RWPE2 (cell line): ENCODE measurements around the gene NRL.

ENCODE experiments used
- ATAC-seq: fragments of 200-7000 bp; cut with Tn5 transposase; 3 replicates; pipeline ENCODE4 v1.9.1; 2021; ENCODE audit warnings: low read depth
- DNase-seq: peaks from one replicate; pipeline ENCODE4 v3.0.0-alpha.2; 2020; ENCODE audit warnings: low spot score
- H3K27ac ChIP-seq: fragments of 450-650 bp; 2 replicates; pipeline ENCODE4 v1.5.1; 2017; ENCODE audit warnings: mild to moderate bottlenecking; ENCODE audit not compliant: poor library complexity, severe bottlenecking
- H3K27me3 ChIP-seq: fragments of 250-450 bp; sonication (Bioruptor Pico); 2 replicates; pipeline ENCODE4 v1.5.1; 2021; ENCODE audit warnings: mild to moderate bottlenecking, moderate library complexity; ENCODE audit not compliant: insufficient read depth, poor library complexity, severe bottlenecking
- H3K36me3 ChIP-seq: fragments of 250-450 bp; sonication (Bioruptor Pico); 2 replicates; pipeline ENCODE4 v1.5.1; 2020; ENCODE audit warnings: low read depth, mild to moderate bottlenecking, moderate library complexity
- H3K4me1 ChIP-seq: fragments of 250-450 bp; sonication (Bioruptor Pico); 2 replicates; pipeline ENCODE4 v1.5.1; 2021; ENCODE audit warnings: mild to moderate bottlenecking, moderate library complexity; ENCODE audit not compliant: insufficient read depth, poor library complexity, severe bottlenecking
- H3K4me3 ChIP-seq: fragments of 250-450 bp; sonication (Bioruptor Pico); 2 replicates; pipeline ENCODE4 v1.5.1; 2021; ENCODE audit warnings: mild to moderate bottlenecking, moderate library complexity; ENCODE audit not compliant: severe bottlenecking
- H3K9me3 ChIP-seq: fragments of 250-450 bp; sonication (Bioruptor Pico); 2 replicates; pipeline ENCODE4 v1.5.1; 2021; ENCODE audit warnings: mild to moderate bottlenecking, moderate library complexity; ENCODE audit not compliant: severe bottlenecking
- CTCF ChIP-seq: fragments of 450-650 bp; IDR thresholded peaks from one replicate; pipeline ENCODE4 v1.5.1; 2017; ENCODE audit warnings: mild to moderate bottlenecking, moderate library complexity; ENCODE audit not compliant: poor library complexity, severe bottlenecking

Gene NRL

GRCh38 chr14:24135584-24135833 lies 20.8 kb upstream of the NRL start:
- DNase-seq = no peak
- no peak for TF ChIP-seq CTCF
- H3K27ac ChIP-seq = peak overlapping the region; percentile 47
- no peaks in the 10 kb centered on the region for H3K9me3 ChIP-seq
- no peak for ATAC-seq
- peak overlapping the region; percentile 88 for H3K4me3 ChIP-seq
- peaks cover 10% of the 10 kb centered on the region for H3K4me1 ChIP-seq
- peaks cover 33% of the 10 kb centered on the region for H3K36me3 ChIP-seq
- H3K27me3 ChIP-seq = no peaks in the 10 kb centered on the region

- no peak for ATAC-seq
- Histone ChIP-seq H3K4me3 (no peak overlapping the region), H3K27me3 (no peaks in the 10 kb centered on the region), H3K36me3 (peaks cover 18% of the 10 kb centered on the region), H3K27ac (no peak overlapping the region), H3K4me1 (peaks cover 5% of the 10 kb centered on the region), H3K9me3 (no peaks in the 10 kb centered on the region)
- TF ChIP-seq CTCF = no peak
- no peak for DNase-seq
Measured at GRCh38 chr14:24133735-24134134, 19.0 kb upstream of the NRL start.

- H3K36me3 ChIP-seq = peaks cover 10% of the 10 kb centered on the region
- H3K4me1 ChIP-seq = peaks cover 5% of the 10 kb centered on the region
- H3K4me3 ChIP-seq = no peak overlapping the region
- H3K27ac ChIP-seq = no peak overlapping the region
- no peaks in the 10 kb centered on the region for H3K27me3 ChIP-seq
- no peak for TF ChIP-seq CTCF
- ATAC-seq (no peak), DNase-seq (no peak)
- H3K9me3 ChIP-seq = no peaks in the 10 kb centered on the region
Measured at GRCh38 chr14:24132976-24133375, 18.2 kb upstream of the NRL start.

GRCh38 chr14:24132061-24132685 lies 17.4 kb upstream of the NRL start:
- peaks cover 5% of the 10 kb centered on the region for H3K4me1 ChIP-seq
- H3K27ac ChIP-seq = no peak overlapping the region
- no peak for TF ChIP-seq CTCF
- peaks cover 2% of the 10 kb centered on the region; the same call in 1 of the 2 replicates for H3K36me3 ChIP-seq
- no peaks in the 10 kb centered on the region for H3K27me3 ChIP-seq
- peak; percentile 4; the same call in 1 of the 3 replicates for ATAC-seq
- no peak overlapping the region for H3K4me3 ChIP-seq
- no peak for DNase-seq
- no peaks in the 10 kb centered on the region for H3K9me3 ChIP-seq

- H3K4me1 ChIP-seq = peaks cover 5% of the 10 kb centered on the region
- H3K9me3 ChIP-seq = no peaks in the 10 kb centered on the region
- ATAC-seq (no peak), DNase-seq (no peak)
- H3K4me3 ChIP-seq = no peak overlapping the region
- no peak for TF ChIP-seq CTCF
- H3K27me3 ChIP-seq = no peaks in the 10 kb centered on the region
- no peak overlapping the region for H3K27ac ChIP-seq
- no peaks in the 10 kb centered on the region for H3K36me3 ChIP-seq
Measured at GRCh38 chr14:24131549-24131966, 16.8 kb upstream of the NRL start.
